IMR-90 (cell line): ENCODE data around the gene TYMS. TPM values are rescaled to one million over a fixed set of nuclear protein-coding genes. Genes with fewer than 3 reads are reported as not detected.

ENCODE experiments used
- ATAC-seq: fragments of 200-7000 bp; cut with Tn5 transposase; 2 replicates; pipeline ENCODE4 v1.9.1; 2020; ENCODE audit warnings: low read depth, mild to moderate bottlenecking, moderate library complexity
- BruUV-seq: library from RNA; stranded (reverse); fragments of 400-500 nt; replicated peaks from 2 replicates; lab custom pipeline; 2021; lab: Mats Ljungman, UMichigan
- CTCF ChIA-PET: fragments of 300-600 bp; formaldehyde crosslinking; extraction: SDS; loops from one replicate; lab custom pipeline; 2021; ENCODE audit warnings: antibody characterized with exemption; lab: Yijun Ruan, JAX
- POLR2A ChIA-PET: fragments of 300-600 bp; sonication (Branson Sonifier 250); formaldehyde crosslinking; loops from one replicate; lab custom pipeline; 2022; ENCODE audit warnings: antibody characterized with exemption; ENCODE audit not compliant: unreplicated experiment; lab: Charles Lee
- DNase-seq: peaks from one replicate; pipeline ENCODE4 v3.0.0; 2013
- H2AFZ ChIP-seq: replicated peaks from 2 replicates; pipeline ENCODE3; 2013; ENCODE audit warnings: low read length, mild to moderate bottlenecking; ENCODE audit not compliant: poor library complexity
- H2AK5ac ChIP-seq: 2 replicates; pipeline ENCODE4 v1.6.1; 2013; ENCODE audit warnings: low read depth, low read length, inconsistent platforms
- H2AK9ac ChIP-seq: replicated peaks from 2 replicates; pipeline ENCODE3; 2013; ENCODE audit warnings: mild to moderate bottlenecking, low read depth, low read length, moderate library complexity; ENCODE audit not compliant: poor library complexity
- H2BK120ac ChIP-seq: 2 replicates; pipeline ENCODE4 v1.6.1; 2013; ENCODE audit warnings: low read depth, low read length, inconsistent platforms
- H2BK15ac ChIP-seq: 3 replicates; pipeline ENCODE4 v1.6.1; 2013; ENCODE audit warnings: low read depth, low read length, inconsistent platforms
- H2BK20ac ChIP-seq: 2 replicates; pipeline ENCODE4 v1.6.1; 2013; ENCODE audit warnings: low read depth, mild to moderate bottlenecking, inconsistent platforms, low read length, moderate library complexity
- H2BK5ac ChIP-seq: 2 replicates; pipeline ENCODE4 v1.6.1; 2013; ENCODE audit warnings: mild to moderate bottlenecking, low read depth, low read length, inconsistent platforms; ENCODE audit not compliant: poor library complexity, severe bottlenecking
- H3K14ac ChIP-seq: replicated peaks from 2 replicates; pipeline ENCODE4 v1.6.1; 2013; ENCODE audit warnings: low read depth, low read length, inconsistent platforms
- H3K18ac ChIP-seq: 2 replicates; pipeline ENCODE4 v1.6.1; 2013; ENCODE audit warnings: low read depth, low read length, control low read depth
- H3K23ac ChIP-seq: 2 replicates; pipeline ENCODE4 v1.6.1; 2013; ENCODE audit warnings: low read depth, low read length, inconsistent platforms
- H3K27ac ChIP-seq: 2 replicates; pipeline ENCODE4 v1.5.1; 2013; ENCODE audit warnings: mild to moderate bottlenecking, control low read depth, low read length; ENCODE audit not compliant: insufficient read depth
- H3K27me3 ChIP-seq: 2 replicates; pipeline ENCODE4 v1.6.1; 2013; ENCODE audit warnings: low read length; ENCODE audit not compliant: control insufficient read depth, insufficient read depth
- H3K36me3 ChIP-seq: 2 replicates; pipeline ENCODE4 v1.6.1; 2013; ENCODE audit warnings: low read length, mixed read lengths; ENCODE audit not compliant: control insufficient read depth, insufficient read depth
- H3K4ac ChIP-seq: 2 replicates; pipeline ENCODE4 v1.6.1; 2013; ENCODE audit warnings: low read depth, low read length, inconsistent platforms
- H3K4me1 ChIP-seq: 2 replicates; pipeline ENCODE4 v1.6.1; 2013; ENCODE audit warnings: low read length, mixed read lengths; ENCODE audit not compliant: control insufficient read depth, insufficient read depth
- H3K4me2 ChIP-seq: 2 replicates; pipeline ENCODE4 v1.6.1; 2013; ENCODE audit warnings: low read depth, mild to moderate bottlenecking, control low read depth, low read length, moderate library complexity
- H3K4me3 ChIP-seq: 2 replicates; pipeline ENCODE4 v1.5.1; 2013; ENCODE audit warnings: low read depth, mild to moderate bottlenecking, control low read depth, low read length, moderate library complexity; ENCODE audit not compliant: insufficient read depth
- H3K56ac ChIP-seq: 2 replicates; pipeline ENCODE4 v1.6.1; 2013; ENCODE audit warnings: low read length, inconsistent platforms; ENCODE audit not compliant: insufficient read depth; ENCODE audit errors: extremely low read depth
- H3K79me1 ChIP-seq, 2 experiments: 2 replicates each; pipeline ENCODE4 v1.6.1; 2013; ENCODE audit warnings: low read length in 2 of 2, inconsistent platforms in 1 of 2, low read depth in 1 of 2
- H3K9ac ChIP-seq: 2 replicates; pipeline ENCODE4 v1.6.1; 2013; ENCODE audit warnings: low read depth, low read length, control low read depth
- H3K9me1 ChIP-seq: 2 replicates; pipeline ENCODE4 v1.6.1; 2013; ENCODE audit warnings: low read length, inconsistent platforms; ENCODE audit not compliant: insufficient read depth
- H3K9me3 ChIP-seq: 2 replicates; pipeline ENCODE4 v1.6.1; 2013; ENCODE audit warnings: low read length; ENCODE audit not compliant: control insufficient read depth, insufficient read depth
- H4K20me1 ChIP-seq: 2 replicates; pipeline ENCODE4 v1.6.1; 2013; ENCODE audit warnings: low read length, inconsistent platforms; ENCODE audit not compliant: insufficient read depth
- H4K5ac ChIP-seq: 2 replicates; pipeline ENCODE4 v1.6.1; 2013; ENCODE audit warnings: mild to moderate bottlenecking, low read depth, low read length, control low read depth
- H4K8ac ChIP-seq, 2 experiments: 2 replicates each; pipeline ENCODE4 v1.6.1; 2013; ENCODE audit warnings: low read depth in 2 of 2, low read length in 2 of 2, control low read depth in 1 of 2, inconsistent platforms in 1 of 2
- H4K91ac ChIP-seq: 2 replicates; pipeline ENCODE4 v1.6.1; 2013; ENCODE audit warnings: low read depth, low read length, inconsistent platforms; ENCODE audit not compliant: insufficient read depth
- BHLHE40 ChIP-seq: fragments of 150-350 bp; IDR thresholded peaks from 2 replicates; pipeline ENCODE4 v1.6.1; 2016; ENCODE audit warnings: mild to moderate bottlenecking, low read depth, low read length
- CEBPB ChIP-seq: IDR thresholded peaks from 2 replicates; pipeline ENCODE4 v1.6.1; 2012; ENCODE audit warnings: low read depth, low read length, improper control_type of control experiment
- CTCF ChIP-seq: conservative IDR thresholded peaks from 2 replicates; pipeline ENCODE4 v1.5.1; 2012; ENCODE audit warnings: mild to moderate bottlenecking, low read depth, low read length, improper control_type of control experiment
- ELK1 ChIP-seq: fragments of 150-350 bp; IDR thresholded peaks from 2 replicates; pipeline ENCODE4 v1.6.1; 2016; ENCODE audit warnings: low read depth, mild to moderate bottlenecking, low read length, moderate library complexity, borderline replicate concordance
- FOS ChIP-seq: fragments of 150-350 bp; IDR thresholded peaks from 2 replicates; pipeline ENCODE4 v1.6.1; 2016; ENCODE audit warnings: low read depth, low read length
- MAZ ChIP-seq: IDR thresholded peaks from 2 replicates; pipeline ENCODE4 v1.6.1; 2012; ENCODE audit warnings: low read depth, mild to moderate bottlenecking, low read length, improper control_type of control experiment, moderate library complexity, borderline replicate concordance
- MXI1 ChIP-seq: IDR thresholded peaks from 2 replicates; pipeline ENCODE4 v1.6.1; 2012; ENCODE audit warnings: low read depth, mild to moderate bottlenecking, low read length, moderate library complexity, borderline replicate concordance
- POLR2A ChIP-seq: IDR thresholded peaks from 2 replicates; pipeline ENCODE4 v1.6.1; 2012; ENCODE audit warnings: mild to moderate bottlenecking, low read depth, low read length
- RAD21 ChIP-seq: IDR thresholded peaks from 2 replicates; pipeline ENCODE4 v1.6.1; 2012; ENCODE audit warnings: low read length, improper control_type of control experiment
- RCOR1 ChIP-seq: IDR thresholded peaks from 2 replicates; pipeline ENCODE4 v1.6.1; 2012; ENCODE audit warnings: mild to moderate bottlenecking, low read length, improper control_type of control experiment; ENCODE audit not compliant: insufficient replicate concordance
- RFX5 ChIP-seq: IDR thresholded peaks from 2 replicates; pipeline ENCODE4 v1.8.0; 2012; ENCODE audit warnings: low read depth, mild to moderate bottlenecking, low read length, moderate library complexity
- SMC3 ChIP-seq: fragments of 150-350 bp; IDR thresholded peaks from 2 replicates; pipeline ENCODE4 v1.6.1; 2016; ENCODE audit warnings: low read depth, mild to moderate bottlenecking, antibody characterized with exemption, low read length, moderate library complexity
- USF2 ChIP-seq: fragments of 150-350 bp; IDR thresholded peaks from 2 replicates; pipeline ENCODE4 v1.6.1; 2017; ENCODE audit warnings: mild to moderate bottlenecking, antibody characterized with exemption, low read length, low read depth
- WGBS, 2 experiments: methylation state at CpG; one replicate each; pipeline versions ENCODE4 v1.1.5 to v1.1.7; 2013; ENCODE audit warnings: missing lambda C conversion rate in 2 of 2; ENCODE audit not compliant: insufficient read length in 1 of 2; ENCODE audit errors: extremely low coverage in 2 of 2; 5-methylcytosine and 5-hydroxymethylcytosine counted together
- dilution Hi-C: fragments of 300-500 bp; cut with HindIII; formaldehyde crosslinking; loops from one replicate; pipeline ENCODE4 v1.14.3; 2018; ENCODE audit warnings: low sequenced_read_pairs; ENCODE audit not compliant: unreplicated experiment
- in situ Hi-C: fragments of 300-500 bp; cut with MboI; formaldehyde crosslinking; loops from 3 replicates; pipeline ENCODE4 v1.14.3; 2019; ENCODE audit warnings: low sequenced_read_pairs, inconsistent platforms, mixed read lengths
- intact Hi-C: fragments of 100-400 bp; cut with micrococcal nuclease; formaldehyde crosslinking; loops from 2 replicates; pipeline ENCODE4 v1.10.0; 2022
- polyA plus RNA-seq, 3 experiments: library from polyadenylated mRNA; depleted of rRNA; stranded (reverse); fragments of >200 nt; gene quantifications; 2 replicates each; pipeline ENCODE4 v1.2.3, GENCODE V29; 2012; ENCODE audit warnings: low replicate concordance in 1 of 3
- total RNA-seq: library from RNA; depleted of rRNA; stranded (reverse); fragments of >200 nt; gene quantifications from 2 replicates; pipeline ENCODE4 v1.2.3, GENCODE V29; 2012

TYMS gene
- total and polyA plus RNA-seq, 2 of the 4 experiments (the other 2 are of a cell fraction): 28.3 to 92.2 TPM

- BruUV-seq: TSS peak; percentile 21
- peak overlapping the region; percentile 63 for H3K56ac ChIP-seq
- peak overlapping the region; percentile 62 for H3K23ac ChIP-seq
- ATAC-seq: peak; percentile 46
- no peak overlapping the region for H2BK20ac ChIP-seq
- peak overlapping the region; percentile 41 for H3K9ac ChIP-seq
- peak overlapping the region; percentile 3 for H3K27ac ChIP-seq
- dilution Hi-C loops (no loop called here), in situ Hi-C loops (no loop called here), intact Hi-C loops (loop anchor here (5.0 kb wide), 1 partner anchor 55 kb away; the partner anchor contains the start of gene TYMS)
- ChIA-PET CTCF (interaction anchor here (1.0 to 2.0 kb wide), 5 partner anchors 9 to 127 kb away, joined by 3 to 4 read pairs (median 3); no protein-coding TSS in a partner anchor), POLR2A (no interaction called here)
- H3K36me3 ChIP-seq: peaks cover 4% of the 10 kb centered on the region; the same call in 1 of the 2 replicates
- peak overlapping the region; percentile 59; the same call in 1 of the 2 replicates for H2AK5ac ChIP-seq
- peak overlapping the region; percentile 17 for H3K14ac ChIP-seq
- peak overlapping the region; percentile 95 for H2AK9ac ChIP-seq
- H4K20me1 ChIP-seq: peaks cover 7% of the 10 kb centered on the region; the same call in 1 of the 2 replicates
- peak overlapping the region; percentile 48 to 68 for H4K8ac ChIP-seq
- H2BK120ac ChIP-seq: peak overlapping the region; percentile 74; the same call in 1 of the 2 replicates
- peak overlapping the region; percentile 31 for H3K18ac ChIP-seq
- H3K9me3 ChIP-seq: peaks cover 6% of the 10 kb centered on the region; the same call in 1 of the 2 replicates
- H2AFZ ChIP-seq: peak overlapping the region; percentile 95
- peaks cover 21 to 32% of the 10 kb centered on the region in 2 experiments for H3K79me1 ChIP-seq
- H3K4me2 ChIP-seq: peak overlapping the region; percentile 93
- peak overlapping the region; percentile 16 for H2BK5ac ChIP-seq
- H4K5ac ChIP-seq: peak overlapping the region; percentile 13
- peak overlapping the region; percentile 54 for H3K4me3 ChIP-seq
- peak overlapping the region; percentile 60 for H3K4ac ChIP-seq
- H3K27me3 ChIP-seq: no peaks in the 10 kb centered on the region
- WGBS, 2 experiments: 0% methylated on average over 2 of the region's 42 CpGs; no CpG with 5 or more reads in 1 of the 2 experiments
- peaks cover 4% of the 10 kb centered on the region for H3K9me1 ChIP-seq
- no peaks in the 10 kb centered on the region for H3K4me1 ChIP-seq
- H2BK15ac ChIP-seq: 0 out of 3 replicates have a peak overlapping the region, but pooled peaks have one; percentile 2
- DNase-seq: peak; percentile 88
- H4K91ac ChIP-seq: peak overlapping the region; percentile 54
- TF ChIP-seq RCOR1 (no peak), FOS (no peak), RFX5 (no peak), POLR2A (peak; percentile 75), USF2 (peak; percentile 66), RAD21 (no peak), ELK1 (no peak), BHLHE40 (peak; percentile 96), MXI1 (0 out of 2 replicates have a peak, but pooled peaks have one; percentile 27), CTCF (0 out of 2 replicates have a peak, but pooled peaks have one; percentile 9), CEBPB (peak; percentile 90), SMC3 (no peak), MAZ (no peak)
Measured at GRCh38 chr18:711657-712400, 54.4 kb downstream of the TYMS start.
